ENCODE data around the gene RASSF8.

Gene RASSF8

DNA sequence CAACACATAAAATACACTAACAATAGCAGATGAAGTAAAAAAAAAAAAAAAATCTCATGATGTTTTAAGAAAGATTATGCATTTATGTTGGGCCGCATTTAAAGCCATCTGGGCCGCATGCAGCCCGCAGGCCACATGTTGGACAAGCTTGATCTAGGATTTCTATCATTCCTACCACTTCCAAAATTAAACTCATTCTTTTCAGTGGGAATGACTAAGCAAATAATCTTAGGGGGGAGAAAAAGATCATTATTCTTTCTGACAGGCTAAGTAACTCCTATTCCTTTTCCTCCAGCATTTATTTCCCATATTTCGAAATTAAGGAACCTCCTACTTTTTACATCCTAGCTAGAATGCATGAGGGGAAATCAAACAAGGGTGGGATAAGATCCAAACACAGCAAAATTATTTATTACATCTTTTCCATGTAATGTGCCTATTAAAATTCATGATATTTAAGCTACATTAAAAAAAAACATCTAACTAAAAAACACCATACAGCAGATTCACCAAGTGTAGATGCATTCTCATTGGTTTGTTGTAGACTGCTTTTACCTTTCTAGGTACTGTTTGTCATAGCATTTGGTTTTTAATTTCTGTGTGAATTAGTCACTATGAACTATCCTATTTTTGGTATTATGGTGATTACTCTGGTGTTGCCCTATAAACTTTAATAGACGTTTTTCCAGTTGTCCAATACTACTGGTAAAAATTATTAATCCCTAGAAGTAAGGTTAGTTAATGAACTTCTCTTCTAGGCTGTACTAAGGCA, 76.1 kb downstream of the RASSF8 start:
- ATAC-seq (replicated peaks) = no peak
- no peaks in the 10 kb centered on the region for H3K4me1 Mint-ChIP-seq
- H3K36me3 Mint-ChIP-seq = no peaks in the 10 kb centered on the region
- no peak overlapping the region for H3K27ac Mint-ChIP-seq
- no peaks in the 10 kb centered on the region for H3K27me3 Mint-ChIP-seq
- no peak for DNase-seq
- H3K4me3 Mint-ChIP-seq = no peak overlapping the region
- no peaks in the 10 kb centered on the region for H3K9me3 Mint-ChIP-seq

DNA sequence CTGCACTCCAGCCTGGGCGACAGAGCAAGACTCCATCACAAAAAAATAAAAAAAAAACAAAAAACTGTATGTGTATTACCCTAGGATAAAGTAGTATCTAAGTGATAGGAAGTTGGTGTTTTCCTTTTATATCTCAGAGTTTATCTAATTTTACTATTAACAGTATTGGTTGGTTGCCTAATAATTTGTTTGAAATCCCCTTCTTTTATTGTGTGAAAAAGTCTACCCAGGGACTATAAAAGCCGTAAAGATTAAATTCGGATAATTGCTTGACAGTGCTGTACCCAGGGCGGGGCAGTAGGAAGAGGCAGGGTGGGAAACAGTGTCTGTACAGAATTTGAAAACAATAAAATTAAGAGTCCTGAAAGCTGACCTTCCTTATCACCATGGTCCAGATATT, 78.4 kb downstream of the RASSF8 start:
- no peak for DNase-seq
- Mint-ChIP-seq H3K27ac (no peak overlapping the region), H3K27me3 (no peaks in the 10 kb centered on the region), H3K36me3 (no peaks in the 10 kb centered on the region), H3K4me3 (no peak overlapping the region), H3K4me1 (no peaks in the 10 kb centered on the region), H3K9me3 (no peaks in the 10 kb centered on the region)
- ATAC-seq (replicated peaks) = no peak

GRCh38 chr12:26037615-26038220, 79.2 kb downstream of the RASSF8 start:
- H3K27me3 Mint-ChIP-seq = no peaks in the 10 kb centered on the region
- ATAC-seq (replicated peaks) = no peak
- DNase-seq = no peak
- H3K4me1 Mint-ChIP-seq = no peaks in the 10 kb centered on the region
- H3K4me3 Mint-ChIP-seq = no peak overlapping the region
- H3K9me3 Mint-ChIP-seq = no peaks in the 10 kb centered on the region
- no peaks in the 10 kb centered on the region for H3K36me3 Mint-ChIP-seq
- no peak overlapping the region for H3K27ac Mint-ChIP-seq

DNA sequence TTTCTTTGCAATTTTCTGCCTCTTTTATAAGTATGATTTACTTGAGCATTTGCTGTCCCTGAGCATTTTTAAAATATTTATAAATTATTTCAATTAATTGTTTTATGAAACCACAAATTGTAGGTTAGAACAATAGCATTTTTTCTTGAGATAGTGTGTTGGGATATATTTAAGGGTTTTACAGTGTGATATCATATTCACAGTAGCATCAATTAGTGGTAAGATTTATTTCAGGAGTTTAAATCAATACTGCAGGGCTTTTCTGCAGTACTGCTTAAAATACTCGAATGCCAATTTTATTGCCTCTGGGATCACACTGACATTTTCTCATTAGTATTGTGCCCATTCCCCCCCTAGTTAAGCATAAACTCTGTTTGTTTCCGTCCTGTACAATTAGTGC, 84.2 kb downstream of the RASSF8 start:
- Mint-ChIP-seq H3K4me1 (no peaks in the 10 kb centered on the region), H3K27me3 (no peaks in the 10 kb centered on the region), H3K27ac (no peak overlapping the region), H3K9me3 (no peaks in the 10 kb centered on the region), H3K4me3 (no peak overlapping the region), H3K36me3 (no peaks in the 10 kb centered on the region)
- ATAC-seq (replicated peaks) = no peak
- DNase-seq = no peak

GRCh38 chr12:26043135-26044006, 84.9 kb downstream of the RASSF8 start:
- no peaks in the 10 kb centered on the region for H3K4me1 Mint-ChIP-seq

DNA sequence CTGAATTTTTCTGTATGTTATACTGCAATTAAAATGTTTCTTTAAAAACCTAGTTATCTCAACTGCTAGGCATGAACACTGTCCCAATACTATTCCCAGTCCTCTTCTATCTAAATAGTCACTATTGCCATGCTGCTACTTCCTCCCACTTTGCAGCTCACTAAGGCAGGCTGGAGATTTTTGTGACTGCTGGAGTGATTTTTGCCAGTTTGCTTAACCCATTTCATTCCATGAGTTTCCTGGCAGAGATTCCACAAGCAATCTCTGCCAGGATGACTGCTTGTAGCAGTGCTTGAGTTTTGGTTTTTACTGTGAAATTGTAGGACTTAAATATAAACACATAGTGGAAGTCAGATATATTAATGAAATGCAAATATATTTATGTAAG, 85.5 kb downstream of the RASSF8 start:
- ATAC-seq (replicated peaks) = no peak
- no peaks in the 10 kb centered on the region for H3K27me3 Mint-ChIP-seq
- DNase-seq = no peak
- H3K36me3 Mint-ChIP-seq = no peaks in the 10 kb centered on the region
- H3K4me1 Mint-ChIP-seq = no peaks in the 10 kb centered on the region
- H3K9me3 Mint-ChIP-seq = no peaks in the 10 kb centered on the region
- H3K27ac Mint-ChIP-seq = no peak overlapping the region
- no peak overlapping the region for H3K4me3 Mint-ChIP-seq

More at GRCh38 chr12:26043135-26044006, 84.9 kb downstream of the RASSF8 start:
- DNase-seq (no peak), ATAC-seq (replicated peaks) (no peak)
- no peak overlapping the region for H3K27ac Mint-ChIP-seq
- no peaks in the 10 kb centered on the region for H3K9me3 Mint-ChIP-seq
- H3K4me3 Mint-ChIP-seq = no peak overlapping the region
- no peaks in the 10 kb centered on the region for H3K36me3 Mint-ChIP-seq
- no peaks in the 10 kb centered on the region for H3K27me3 Mint-ChIP-seq

- Mint-ChIP-seq H3K9me3 (no peaks in the 10 kb centered on the region), H3K27ac (no peak overlapping the region), H3K4me3 (no peak overlapping the region), H3K4me1 (no peaks in the 10 kb centered on the region), H3K36me3 (no peaks in the 10 kb centered on the region), H3K27me3 (no peaks in the 10 kb centered on the region)
- ATAC-seq (replicated peaks) (no peak), DNase-seq (no peak)
These were observed 86.1 kb downstream of the RASSF8 start for GRCh38 chr12:26044592-26044991.

- no peaks in the 10 kb centered on the region for H3K9me3 Mint-ChIP-seq
- no peak overlapping the region for H3K27ac Mint-ChIP-seq
- ATAC-seq (replicated peaks) (no peak), DNase-seq (no peak)
- no peak overlapping the region for H3K4me3 Mint-ChIP-seq
- H3K36me3 Mint-ChIP-seq = no peaks in the 10 kb centered on the region
- H3K4me1 Mint-ChIP-seq = no peaks in the 10 kb centered on the region
- no peaks in the 10 kb centered on the region for H3K27me3 Mint-ChIP-seq
These were observed 87.7 kb downstream of the RASSF8 start for GRCh38 chr12:26046203-26046602.

DNA sequence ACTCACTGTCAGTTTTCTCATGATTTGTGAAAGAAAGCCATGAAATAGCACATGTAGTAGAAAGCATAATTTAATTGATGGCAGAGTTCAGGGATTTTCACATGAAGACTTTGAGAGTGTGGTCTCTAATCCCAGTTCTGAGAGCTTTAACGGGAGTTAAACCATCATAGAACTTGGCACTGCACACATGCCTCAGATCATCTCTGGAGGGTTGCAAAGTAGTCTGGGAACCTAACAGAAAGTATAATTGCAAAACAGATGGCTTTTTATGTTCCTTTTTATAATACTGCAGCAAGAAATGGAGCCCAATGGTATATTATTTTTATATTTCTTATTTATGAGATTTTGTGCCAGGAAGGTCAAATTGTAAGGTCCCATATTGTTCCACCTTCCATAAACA, 88.4 kb downstream of the RASSF8 start:
- no peaks in the 10 kb centered on the region for H3K36me3 Mint-ChIP-seq
- H3K4me3 Mint-ChIP-seq = no peak overlapping the region
- H3K27me3 Mint-ChIP-seq = no peaks in the 10 kb centered on the region
- H3K4me1 Mint-ChIP-seq = no peaks in the 10 kb centered on the region
- ATAC-seq (replicated peaks) (no peak), DNase-seq (no peak)
- H3K9me3 Mint-ChIP-seq = no peaks in the 10 kb centered on the region
- H3K27ac Mint-ChIP-seq = no peak overlapping the region

DNA sequence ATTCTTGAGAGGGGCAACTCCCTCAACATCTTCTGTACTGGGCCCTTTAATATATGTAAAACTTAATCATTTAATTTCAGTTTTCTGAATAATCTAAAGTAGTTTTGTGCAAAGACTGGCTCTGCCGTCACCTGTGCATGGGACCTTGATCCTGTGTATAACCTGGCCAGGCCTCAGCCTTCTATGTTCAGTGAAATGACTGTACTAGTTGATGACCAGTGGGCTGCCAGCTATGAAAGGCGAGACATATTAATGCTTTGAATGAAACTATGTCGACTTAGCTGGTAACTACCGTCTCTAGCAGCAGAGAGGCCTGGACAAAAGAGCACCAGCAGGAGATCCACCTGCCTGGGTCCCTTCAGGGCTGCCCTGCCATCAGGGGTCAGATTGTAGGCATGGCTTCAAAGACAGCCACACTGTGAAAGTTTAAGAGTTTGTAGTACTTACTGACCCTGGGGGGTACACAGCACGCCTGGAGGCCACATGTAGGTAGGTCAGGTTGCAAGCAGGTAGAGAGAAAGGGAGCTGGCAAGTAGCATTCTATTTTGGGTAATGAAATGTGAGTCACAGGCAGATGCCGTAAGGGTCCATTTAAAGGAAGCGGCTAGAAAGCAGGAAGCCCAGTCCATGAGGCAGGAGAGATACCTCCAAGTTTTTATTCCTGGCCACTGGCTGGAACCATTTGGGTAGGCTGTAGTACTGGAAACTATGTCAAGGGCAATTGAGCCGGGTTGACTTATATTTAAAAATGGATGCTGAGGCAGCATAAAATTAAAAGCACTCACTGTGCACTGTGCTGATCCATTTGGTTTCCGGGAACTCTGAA, 89.1 kb downstream of the RASSF8 start:
- H3K9me3 Mint-ChIP-seq = no peaks in the 10 kb centered on the region
- ATAC-seq (replicated peaks) (no peak), DNase-seq (no peak)
- no peaks in the 10 kb centered on the region for H3K27me3 Mint-ChIP-seq
- H3K4me1 Mint-ChIP-seq = no peaks in the 10 kb centered on the region
- H3K36me3 Mint-ChIP-seq = no peaks in the 10 kb centered on the region
- no peak overlapping the region for H3K4me3 Mint-ChIP-seq
- H3K27ac Mint-ChIP-seq = no peak overlapping the region

- H3K4me1 Mint-ChIP-seq = no peaks in the 10 kb centered on the region
- H3K4me3 Mint-ChIP-seq = no peak overlapping the region
- no peaks in the 10 kb centered on the region for H3K9me3 Mint-ChIP-seq
- no peak overlapping the region for H3K27ac Mint-ChIP-seq
- ATAC-seq (replicated peaks) (no peak), DNase-seq (no peak)
- no peaks in the 10 kb centered on the region for H3K36me3 Mint-ChIP-seq
- no peaks in the 10 kb centered on the region for H3K27me3 Mint-ChIP-seq
These were observed 94.2 kb downstream of the RASSF8 start for GRCh38 chr12:26052652-26053051.

DNA sequence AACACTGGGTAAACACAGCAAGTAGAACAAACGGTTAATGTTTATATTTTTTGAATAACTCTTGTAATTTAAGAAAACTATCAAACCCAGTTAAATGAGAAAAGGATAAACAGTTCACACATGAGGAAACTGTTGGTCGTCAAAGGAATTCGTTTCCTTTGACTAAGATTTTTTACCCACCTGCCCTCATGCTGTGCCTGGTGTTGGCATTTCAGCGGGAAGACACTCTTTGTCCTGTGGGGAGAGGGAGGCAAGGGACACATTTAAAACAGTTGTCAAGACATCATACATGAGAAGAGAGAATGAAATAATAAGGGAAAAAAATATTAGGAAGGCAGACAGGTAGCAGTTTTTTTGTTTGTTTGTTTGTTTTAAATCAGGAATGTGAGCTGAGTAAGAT, 95.9 kb downstream of the RASSF8 start:
- ATAC-seq (replicated peaks) = no peak
- peaks cover 0 to 2% of the 10 kb centered on the region in 2 donors for H3K4me1 Mint-ChIP-seq
- no peak overlapping the region for H3K4me3 Mint-ChIP-seq
- DNase-seq = no peak
- H3K27me3 Mint-ChIP-seq = no peaks in the 10 kb centered on the region
- no peak overlapping the region for H3K27ac Mint-ChIP-seq
- H3K9me3 Mint-ChIP-seq = no peaks in the 10 kb centered on the region
- no peaks in the 10 kb centered on the region for H3K36me3 Mint-ChIP-seq

GRCh38 chr12:26055087-26055486, 96.6 kb downstream of the RASSF8 start:
- H3K4me3 Mint-ChIP-seq = no peak overlapping the region
- no peaks in the 10 kb centered on the region for H3K36me3 Mint-ChIP-seq
- DNase-seq (no peak), ATAC-seq (replicated peaks) (no peak)
- H3K9me3 Mint-ChIP-seq = no peaks in the 10 kb centered on the region
- peaks cover 0 to 2% of the 10 kb centered on the region in 2 donors for H3K4me1 Mint-ChIP-seq
- H3K27me3 Mint-ChIP-seq = no peaks in the 10 kb centered on the region
- no peak overlapping the region for H3K27ac Mint-ChIP-seq

DNA sequence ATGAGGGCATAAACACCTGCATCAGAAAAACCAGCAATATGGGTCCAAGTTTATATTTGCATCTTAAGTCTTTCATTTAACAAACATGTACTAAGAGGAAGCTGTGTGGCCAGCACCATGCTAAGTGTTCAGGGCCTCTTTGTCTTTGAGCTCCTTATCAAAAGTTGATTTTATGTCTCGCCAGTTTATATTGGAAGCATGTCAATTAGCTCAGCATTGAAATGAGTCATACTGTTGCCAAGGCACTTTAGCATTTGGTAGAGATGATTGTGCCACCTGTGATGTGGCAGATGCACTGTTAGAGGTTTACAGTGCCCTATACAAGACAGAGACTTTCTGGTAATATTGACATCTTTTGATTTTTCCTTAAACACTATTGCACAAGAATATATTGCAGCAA, 97.9 kb downstream of the RASSF8 start:
- Mint-ChIP-seq H3K4me1 (peaks cover 0 to 2% of the 10 kb centered on the region in 2 donors), H3K36me3 (no peaks in the 10 kb centered on the region), H3K27me3 (no peaks in the 10 kb centered on the region), H3K9me3 (no peaks in the 10 kb centered on the region), H3K27ac (no peak overlapping the region), H3K4me3 (no peak overlapping the region)
- ATAC-seq (replicated peaks) = no peak
- no peak for DNase-seq

Data from stimulated activated naive B cell treated with anti-CD40 and anti-IgM and Interleukin-4, amounts not matched to agents 10 μg/mL and 1 μg/mL and 100 μg/mL, for 72 hours (primary cell).